HS-27A (cell line): ENCODE data around the gene CCDC142.
A peak's percentile ranks its signal among the peaks of the same experiment; 100 is the strongest.

Experiments
- DNase-seq: peaks from one replicate; pipeline ENCODE4 v3.0.0-alpha.2; 2012; ENCODE audit warnings: low read depth, missing footprints

The CCDC142 gene

GRCh38 chr2:74482801-74483674 is at the start of gene CCDC142, which contains the start of gene TTC31:
Gene CCDC142 (minus strand): TSS chr2:74482998. CDS start chr2:74482837, 161 bp downstream.
Gene TTC31 (plus strand): TSS chr2:74483081. CDS start chr2:74483096, 15 bp downstream.
- peak; percentile 94 for DNase-seq

DNA sequence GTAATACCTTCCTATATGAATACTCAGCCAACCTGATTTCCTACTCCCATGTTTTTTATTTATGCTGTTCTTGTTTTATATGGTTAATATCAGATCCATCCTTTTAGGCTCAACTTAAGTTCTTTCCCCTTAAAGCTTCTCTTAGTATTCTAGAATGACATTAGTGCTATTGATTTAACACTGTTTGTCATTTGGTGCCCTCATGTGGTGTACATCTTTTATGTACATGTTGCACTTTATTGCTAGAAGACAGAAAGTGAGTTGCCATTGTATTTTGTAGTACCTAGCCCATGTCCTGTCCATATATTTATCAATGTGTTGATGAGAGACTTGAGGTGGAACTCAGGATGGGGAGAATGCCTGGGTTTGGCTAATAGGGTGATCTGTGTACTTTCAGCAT is 49.4 kb upstream of the CCDC142 start:
- DNase-seq: no peak

- no peak for DNase-seq
These were observed 48.9 kb upstream of the CCDC142 start for GRCh38 chr2:74531666-74532065.

GRCh38 chr2:74530239-74531187 is 47.7 kb upstream of the CCDC142 start:
- DNase-seq: no peak

DNA sequence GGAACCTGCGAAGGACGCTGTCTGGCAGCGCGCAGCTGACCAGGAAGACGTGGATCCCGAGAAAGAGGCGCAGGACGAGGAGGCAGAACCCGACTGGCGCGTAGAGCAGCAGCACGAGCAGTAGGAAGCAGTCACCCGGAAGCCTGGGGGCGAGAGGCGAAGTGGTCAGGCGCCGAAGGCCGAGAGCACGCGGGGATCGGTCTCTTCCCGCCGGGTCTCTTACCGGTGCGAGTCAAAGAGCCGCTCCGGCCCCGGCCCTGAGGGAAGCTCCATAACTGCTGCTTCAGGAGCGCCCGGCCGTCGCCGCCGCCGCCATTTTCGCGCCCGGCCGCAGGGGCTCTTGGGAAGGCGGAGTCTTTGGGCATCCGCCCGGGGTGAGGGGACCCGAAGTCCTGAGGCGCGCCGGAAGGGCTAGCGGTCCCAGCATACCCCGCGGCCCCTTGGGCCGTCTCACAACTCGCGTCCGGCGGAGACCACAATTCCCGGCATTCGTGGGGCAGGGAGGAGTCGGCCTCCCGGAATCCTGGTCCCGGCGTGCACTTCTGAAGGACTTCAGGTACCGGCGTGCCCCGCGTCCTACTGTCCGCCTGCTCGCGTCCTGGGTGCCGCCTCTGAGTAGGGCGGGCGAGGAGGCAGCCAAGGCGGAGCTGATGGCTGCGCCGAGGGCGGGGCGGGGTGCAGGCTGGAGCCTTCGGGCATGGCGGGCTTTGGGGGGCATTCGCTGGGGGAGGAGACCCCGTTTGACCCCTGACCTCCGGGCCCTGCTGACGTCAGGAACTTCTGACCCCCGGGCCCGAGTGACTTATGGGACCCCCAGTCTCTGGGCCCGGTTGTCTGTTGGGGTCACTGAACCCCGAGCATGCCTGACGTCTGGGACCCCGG is 46.8 kb upstream of the CCDC142 start, which contains the start of the genes AUP1 and HTRA2:
Gene AUP1 (minus strand): TSS at position 350 of the 882 bp plus-strand sequence. CDS start 77 bp downstream, at position 273.
Gene HTRA2 (plus strand): TSS at position 577 of the 882 bp plus-strand sequence. CDS start 74 bp downstream, at position 651.
- peak; percentile 98 for DNase-seq

DNA sequence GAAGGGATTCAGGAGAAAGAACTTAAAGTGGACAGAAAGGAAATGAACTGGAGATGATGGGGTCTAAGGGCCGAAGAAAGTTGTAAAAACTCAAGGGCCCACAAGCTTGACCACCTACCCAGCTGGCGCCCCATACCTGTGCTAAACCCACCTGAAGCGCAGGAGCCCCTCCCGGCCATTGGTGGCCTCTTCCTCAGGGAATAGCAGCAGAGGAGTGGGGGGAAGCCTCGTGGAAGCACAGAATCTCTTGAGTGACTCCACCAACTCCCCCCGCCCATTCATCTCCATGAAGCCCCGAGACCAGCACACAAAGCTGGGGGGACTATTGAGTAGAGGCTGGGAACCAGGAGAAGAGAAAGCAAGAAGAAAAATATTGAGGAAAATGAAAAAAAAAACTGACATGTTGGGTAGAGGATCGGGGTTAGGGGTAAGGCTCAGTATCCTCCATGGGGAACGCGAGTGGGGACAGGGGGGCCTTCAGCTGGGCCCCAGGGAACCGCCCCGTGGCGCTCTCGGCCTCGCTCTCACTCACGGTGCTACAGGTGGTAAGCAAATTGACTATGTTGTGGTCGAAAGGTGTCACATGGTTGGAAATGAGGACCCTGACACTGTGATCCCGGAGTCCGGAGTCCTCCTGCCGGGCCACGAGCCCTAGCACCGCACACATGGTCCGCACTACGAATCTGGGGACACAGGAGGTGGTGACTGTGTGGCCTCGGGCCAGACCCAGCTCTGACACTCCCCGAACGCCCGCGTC is 46.0 kb upstream of the CCDC142 start:
- no peak for DNase-seq

GRCh38 chr2:74527741-74528140 is 44.9 kb upstream of the CCDC142 start:
- DNase-seq: no peak

- no peak for DNase-seq
These were observed 43.9 kb upstream of the CCDC142 start for GRCh38 chr2:74526649-74527230.

DNA sequence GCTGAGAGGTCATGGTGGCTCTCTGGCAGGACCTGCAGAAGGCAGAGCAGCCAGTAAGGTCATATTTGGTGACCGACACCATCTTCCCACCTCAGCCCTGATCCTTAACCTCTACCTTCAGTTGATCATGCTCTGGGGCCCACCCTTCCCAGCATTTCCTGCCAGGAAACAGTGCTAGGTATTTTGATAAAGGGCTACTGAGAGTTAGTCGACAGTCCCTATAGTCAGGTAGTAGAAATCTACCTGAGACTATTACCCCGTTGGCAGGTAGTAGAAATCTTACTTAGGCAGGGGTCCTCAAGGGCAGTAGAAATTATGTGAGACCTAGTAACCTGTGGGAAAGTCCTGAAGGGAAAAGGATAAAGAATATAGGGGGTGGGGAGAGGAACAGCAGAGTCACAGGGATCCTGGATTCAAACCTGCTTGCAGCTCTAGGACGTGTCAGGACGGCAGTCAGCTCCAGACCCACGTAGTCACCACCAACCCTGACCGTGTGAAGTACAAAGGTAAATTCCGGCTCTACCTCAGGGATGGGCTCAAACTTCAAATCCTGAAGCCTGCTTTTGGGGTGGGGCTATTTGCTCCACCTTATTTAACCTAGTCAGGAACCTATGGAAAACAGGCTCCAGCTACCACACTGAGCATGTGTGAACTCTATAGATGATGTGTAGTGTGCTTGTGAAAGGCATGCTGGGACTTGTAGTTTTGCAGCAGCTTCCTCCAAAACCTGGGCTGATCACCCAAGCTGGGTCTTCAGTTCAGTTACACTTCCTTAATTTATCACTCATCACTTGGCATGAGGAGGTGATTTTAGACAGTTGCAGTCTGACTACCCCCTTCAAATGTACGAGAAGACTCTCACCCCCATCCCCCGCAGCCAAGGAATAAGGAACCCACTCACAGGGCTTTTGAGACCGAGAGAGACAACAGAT is 43.2 kb upstream of the CCDC142 start, which contains the start of gene DQX1:
Gene DQX1 (minus strand): TSS at position 515 of the 932 bp plus-strand sequence. CDS start 502 bp downstream, at position 13.
- no peak for DNase-seq

- no peak for DNase-seq
These were observed 42.3 kb upstream of the CCDC142 start for GRCh38 chr2:74524955-74525716.

DNA sequence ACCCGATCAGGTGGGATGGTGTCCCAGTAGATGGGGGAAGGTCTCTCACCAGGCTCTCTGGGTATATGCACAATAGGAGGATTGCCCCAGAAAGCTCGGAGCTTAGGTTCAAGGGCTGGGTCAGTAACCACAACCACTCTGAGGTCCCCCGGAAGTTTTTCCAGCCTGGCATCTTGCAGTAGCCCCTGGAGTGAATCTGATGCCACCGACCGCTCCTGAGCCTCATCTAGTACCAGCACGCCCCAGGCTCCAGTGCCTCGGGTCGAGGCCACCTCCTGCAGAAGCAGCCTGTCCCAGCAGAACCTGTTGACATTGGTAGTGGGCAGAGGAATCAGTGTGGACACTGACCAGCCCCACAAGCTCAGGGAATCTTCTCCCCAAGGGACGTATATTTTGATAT is 41.2 kb upstream of the CCDC142 start:
- DNase-seq: no peak

DNA sequence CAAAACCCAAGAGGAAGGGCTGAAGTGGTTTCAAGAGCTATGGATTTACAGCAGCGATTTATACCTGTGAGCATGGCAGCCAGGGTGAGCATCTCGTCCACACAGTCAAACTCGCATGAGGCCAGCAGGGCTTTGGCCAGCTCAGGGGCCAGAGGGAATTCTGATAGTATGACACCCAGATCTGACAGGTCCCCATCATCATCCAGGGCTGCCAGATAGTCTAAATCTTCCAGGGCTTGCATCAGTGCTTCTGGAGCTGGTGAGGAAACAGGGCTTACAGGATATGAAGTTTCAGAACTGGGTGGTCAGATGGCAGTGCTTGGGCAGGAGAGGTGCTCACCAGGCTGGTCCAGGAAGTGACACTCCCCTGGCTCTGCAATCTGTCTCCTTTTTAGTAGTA is 39.7 kb upstream of the CCDC142 start:
- no peak for DNase-seq

- no peak for DNase-seq
These were observed 33.9 kb upstream of the CCDC142 start for GRCh38 chr2:74516650-74517049.

DNA sequence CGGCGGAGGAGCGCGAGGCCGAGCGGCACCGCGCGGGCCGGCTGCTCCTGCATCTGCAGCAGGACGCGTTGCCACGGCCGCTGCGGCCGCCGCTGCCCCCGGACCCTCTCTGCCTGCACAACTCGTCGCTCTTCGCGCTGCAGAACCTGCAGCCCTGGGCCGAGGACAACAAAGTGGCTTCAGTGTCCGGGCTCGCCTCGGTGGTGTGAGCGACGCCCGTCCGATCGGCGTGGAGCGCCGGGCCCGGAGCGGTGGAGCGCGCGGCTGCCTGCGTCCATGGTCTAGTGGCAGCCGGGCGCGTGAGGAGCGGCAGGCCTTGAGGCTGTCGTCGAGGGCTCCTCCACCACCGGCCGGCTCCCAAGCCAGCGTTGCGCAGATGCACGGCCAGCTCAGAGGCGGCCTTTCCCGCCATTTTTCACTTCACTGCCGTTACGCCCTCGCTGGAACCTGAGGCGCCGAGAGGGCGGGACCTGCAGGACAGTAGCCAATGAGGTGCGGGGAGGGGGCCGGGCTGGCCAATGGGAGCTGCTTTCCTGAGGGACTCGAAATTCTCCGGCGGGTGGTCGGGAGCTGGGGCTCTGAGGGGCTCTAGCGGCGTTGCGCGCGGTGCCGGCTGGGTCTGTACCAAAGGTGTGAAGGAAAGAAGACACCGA is 33.3 kb upstream of the CCDC142 start:
- DNase-seq: no peak

- DNase-seq: no peak
These were observed 32.6 kb upstream of the CCDC142 start for GRCh38 chr2:74515271-74515980.

- DNase-seq: no peak
These were observed 31.8 kb upstream of the CCDC142 start, which contains the start of gene TLX2 for GRCh38 chr2:74514368-74515270. Gene TLX2 (plus strand): TSS chr2:74514450. CDS start chr2:74514807, 357 bp downstream.
